OCI-LY3 (cell line): ENCODE results near the gene COMMD8.

Experiments used
- H2AFZ ChIP-seq: fragments of 200-600, 300-600 bp; shearing (Covaris generic); 2 replicates; pipeline ENCODE4 v1.6.0; 2014; ENCODE audit warnings: antibody characterized with exemption, low read depth, low read length
- H3K27ac ChIP-seq: fragments of 200-600, 300-600 bp; sonication (generic); 2 replicates; pipeline ENCODE4 v1.5.1; 2014; ENCODE audit warnings: mild to moderate bottlenecking, low read length, moderate library complexity, mixed read lengths
- H3K27me3 ChIP-seq: fragments of 200-600, 300-600 bp; sonication (generic); 2 replicates; pipeline ENCODE4 v1.6.1; 2014; ENCODE audit warnings: low read depth, low read length, mixed read lengths
- H3K36me3 ChIP-seq: fragments of 200-600, 300-600 bp; sonication (generic); replicated peaks from 2 replicates; pipeline ENCODE3; 2014; ENCODE audit warnings: low read depth, low read length, mixed read lengths
- H3K4me1 ChIP-seq: fragments of 300-600, 200-600 bp; sonication (generic); 2 replicates; pipeline ENCODE4 v1.6.1; 2014; ENCODE audit warnings: low read length, mixed read lengths
- H3K4me2 ChIP-seq: fragments of 200-600, 300-600 bp; sonication (generic); 2 replicates; pipeline ENCODE4 v1.6.1; 2014; ENCODE audit warnings: low read length, mixed read lengths
- H3K4me3 ChIP-seq: fragments of 300-600, 200-600 bp; sonication (generic); 2 replicates; pipeline ENCODE4 v1.5.1; 2014; ENCODE audit warnings: antibody characterized with exemption, mild to moderate bottlenecking, low read length, moderate library complexity
- H3K79me2 ChIP-seq: fragments of 300-600, 200-600 bp; shearing (Covaris generic); 2 replicates; pipeline ENCODE4 v1.6.1; 2014; ENCODE audit warnings: mild to moderate bottlenecking, low read length, mixed read lengths
- H3K9ac ChIP-seq: fragments of 300-600, 200-600 bp; shearing (Covaris generic); 2 replicates; pipeline ENCODE4 v1.6.0; 2014; ENCODE audit warnings: mild to moderate bottlenecking, low read length, moderate library complexity
- H3K9me3 ChIP-seq: fragments of 200-600, 300-600 bp; shearing (Covaris generic); 2 replicates; pipeline ENCODE4 v1.6.1; 2014; ENCODE audit warnings: low read length, mixed read lengths; ENCODE audit not compliant: insufficient read depth
- H4K20me1 ChIP-seq: fragments of 200-600, 300-600 bp; sonication (generic); 2 replicates; pipeline ENCODE4 v1.6.1; 2016; ENCODE audit warnings: low read length, mixed read lengths; ENCODE audit not compliant: insufficient read depth
- CTCF ChIP-seq: fragments of 200-600, 300-600 bp; sonication (generic); IDR thresholded peaks from 2 replicates; pipeline ENCODE4 v1.5.1; 2014; ENCODE audit warnings: antibody characterized with exemption, low read length, low read depth
- EZH2phosphoT487 ChIP-seq: fragments of 200-600 bp; shearing (Covaris generic); IDR thresholded peaks from 2 replicates; pipeline ENCODE4 v1.6.1; 2018; ENCODE audit warnings: antibody characterized with exemption, mixed run types, low read depth

COMMD8 gene

DNA sequence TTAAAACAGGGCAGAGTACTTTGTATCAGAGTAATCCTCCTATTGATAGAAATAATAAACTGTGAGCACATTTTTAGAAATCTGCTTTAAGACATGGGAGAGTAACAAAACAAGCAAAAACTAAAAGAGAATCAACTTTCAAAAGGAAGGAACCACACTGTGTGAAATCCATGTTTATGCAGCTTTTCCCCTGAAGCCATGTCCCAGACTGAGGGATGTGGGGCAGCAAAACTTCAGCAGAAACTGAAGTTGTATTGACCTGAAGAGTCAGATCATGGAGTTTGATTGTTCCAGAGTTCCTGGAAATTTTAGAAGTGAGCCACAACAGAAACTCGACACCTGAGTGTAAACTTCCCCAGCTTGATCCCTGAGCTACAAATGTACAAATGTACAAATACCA lies 53.2 kb downstream of the COMMD8 start:
- H3K36me3 ChIP-seq: no peaks in the 10 kb centered on the region
- no peak overlapping the region for H2AFZ ChIP-seq

DNA sequence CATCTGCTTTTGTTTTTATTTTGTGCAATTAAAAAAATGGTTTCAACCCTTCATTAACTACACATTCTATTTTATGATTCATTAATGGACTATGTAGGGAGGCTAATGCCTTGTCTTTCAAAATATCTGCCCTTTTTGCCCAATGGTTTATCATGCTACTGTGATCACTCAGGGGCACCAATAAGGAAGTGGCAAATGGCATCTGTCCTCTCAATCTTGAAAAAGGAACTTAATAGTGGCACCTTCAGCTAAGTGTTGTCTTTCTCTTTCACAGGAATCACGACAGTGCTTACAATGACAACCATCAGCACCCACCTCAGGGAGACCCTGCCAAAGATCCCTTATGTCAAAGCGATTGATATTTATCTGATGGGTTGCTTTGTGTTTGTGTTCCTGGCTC lies 57.1 kb downstream of the COMMD8 start:
- Histone ChIP-seq H3K36me3 (no peaks in the 10 kb centered on the region), H3K27me3 (no peaks in the 10 kb centered on the region), H3K4me3 (no peak overlapping the region), H3K9ac (no peak overlapping the region), H3K79me2 (no peaks in the 10 kb centered on the region), H4K20me1 (no peaks in the 10 kb centered on the region), H3K4me2 (peak overlapping the region; percentile 13; the same call in 1 of the 2 replicates), H3K4me1 (peaks cover 7% of the 10 kb centered on the region; the same call in 1 of the 2 replicates), H2AFZ (0 out of 2 replicates have a peak overlapping the region, but pooled peaks have one; percentile 47), H3K27ac (no peak overlapping the region), H3K9me3 (no peaks in the 10 kb centered on the region)
- no peak for TF ChIP-seq EZH2phosphoT487
- TF ChIP-seq CTCF: no peak

More for the DNA sequence above, 53.2 kb downstream of the COMMD8 start:
- H3K27ac ChIP-seq: no peak overlapping the region
- H3K4me3 ChIP-seq: no peak overlapping the region
- no peaks in the 10 kb centered on the region for H3K79me2 ChIP-seq
- H3K4me1 ChIP-seq: peaks cover 7% of the 10 kb centered on the region; the same call in 1 of the 2 replicates
- H3K9me3 ChIP-seq: no peaks in the 10 kb centered on the region
- H3K27me3 ChIP-seq: no peaks in the 10 kb centered on the region
- no peak overlapping the region for H3K4me2 ChIP-seq
- TF ChIP-seq EZH2phosphoT487: no peak
- TF ChIP-seq CTCF: no peak
- H3K9ac ChIP-seq: no peak overlapping the region
- H4K20me1 ChIP-seq: no peaks in the 10 kb centered on the region
